Astrocyte (in vitro differentiated cells and primary cell): ENCODE results near the gene ROR1. TPM values are rescaled to one million over a fixed set of nuclear protein-coding genes. Genes with fewer than 3 reads are reported as not detected.
"Not testable (repeated sequence)": the region's sequence is repeated elsewhere in the genome, so short reads cannot be mapped to it uniquely, and the experiment has no call there.

ENCODE experiments used
- DNase-seq: peaks from one replicate; pipeline ENCODE4 v3.0.0-alpha.2; 2010; ENCODE audit warnings: low read depth
- FAIRE-seq: peaks from 2 replicates; lab custom pipeline; 2011; peaks lifted over from hg19 to GRCh38; lab: Jason Lieb, UNC
- H2AFZ ChIP-seq: 2 replicates; pipeline ENCODE4 v1.6.0; 2012; ENCODE audit warnings: low read depth, low read length, inconsistent platforms
- H3K27ac ChIP-seq: 2 replicates; pipeline ENCODE4 v1.5.1; 2011; ENCODE audit warnings: low read depth, low read length, inconsistent platforms
- H3K27me3 ChIP-seq: 2 replicates; pipeline ENCODE4 v1.6.0; 2011; ENCODE audit warnings: low read length, inconsistent platforms; ENCODE audit not compliant: insufficient read depth
- H3K36me3 ChIP-seq: 2 replicates; pipeline ENCODE4 v1.5.1; 2011; ENCODE audit warnings: low read length, inconsistent platforms; ENCODE audit not compliant: insufficient read depth
- H3K4me1 ChIP-seq: 2 replicates; pipeline ENCODE4 v1.5.1; 2011; ENCODE audit warnings: low read length, inconsistent platforms; ENCODE audit not compliant: insufficient read depth
- H3K4me2 ChIP-seq: 2 replicates; pipeline ENCODE4 v1.6.0; 2012; ENCODE audit warnings: low read length, inconsistent platforms
- H3K4me3 ChIP-seq: 2 replicates; pipeline ENCODE4 v1.5.1; 2011; ENCODE audit warnings: low read depth, mild to moderate bottlenecking, low read length, inconsistent platforms; ENCODE audit not compliant: insufficient read depth
- H3K79me2 ChIP-seq: 2 replicates; pipeline ENCODE4 v1.6.0; 2012; ENCODE audit warnings: mild to moderate bottlenecking, low read length, inconsistent platforms; ENCODE audit not compliant: insufficient read depth
- H3K9ac ChIP-seq: 2 replicates; pipeline ENCODE4 v1.6.0; 2012; ENCODE audit warnings: mild to moderate bottlenecking, low read length, inconsistent platforms
- H3K9me3 ChIP-seq: 2 replicates; pipeline ENCODE4 v1.5.1; 2012; ENCODE audit warnings: low read depth, mild to moderate bottlenecking, low read length, inconsistent platforms; ENCODE audit not compliant: insufficient read depth
- H4K20me1 ChIP-seq: 2 replicates; pipeline ENCODE4 v1.6.0; 2012; ENCODE audit warnings: low read length, inconsistent platforms; ENCODE audit not compliant: insufficient read depth
- H3K27ac Mint-ChIP-seq: one replicate; pipeline ENCODE4 v1.8.0; 2021; ENCODE audit warnings: mild to moderate bottlenecking, mixed read lengths; ENCODE audit not compliant: unreplicated experiment
- H3K27me3 Mint-ChIP-seq: one replicate; pipeline ENCODE4 v1.8.0; 2021; ENCODE audit warnings: low read depth, mixed read lengths; ENCODE audit not compliant: unreplicated experiment
- H3K36me3 Mint-ChIP-seq: one replicate; pipeline ENCODE4 v1.8.0; 2021; ENCODE audit warnings: low read depth, mixed read lengths; ENCODE audit not compliant: unreplicated experiment
- H3K4me1 Mint-ChIP-seq: one replicate; pipeline ENCODE4 v1.8.0; 2021; ENCODE audit warnings: low read depth, mixed read lengths; ENCODE audit not compliant: unreplicated experiment
- H3K4me3 Mint-ChIP-seq: one replicate; pipeline ENCODE4 v1.8.0; 2021; ENCODE audit warnings: mild to moderate bottlenecking, moderate library complexity, mixed read lengths; ENCODE audit not compliant: unreplicated experiment
- H3K9me3 Mint-ChIP-seq: one replicate; pipeline ENCODE4 v1.8.0; 2021; ENCODE audit warnings: mild to moderate bottlenecking, mixed read lengths; ENCODE audit not compliant: unreplicated experiment
- CTCF ChIP-seq: IDR thresholded peaks from 2 replicates; pipeline ENCODE4 v1.5.1; 2011; ENCODE audit warnings: low read depth, mild to moderate bottlenecking, inconsistent platforms, low read length, moderate library complexity; ENCODE audit not compliant: insufficient read depth
- EZH2 ChIP-seq: IDR thresholded peaks from 2 replicates; pipeline ENCODE4 v1.6.1; 2012; ENCODE audit warnings: mild to moderate bottlenecking, low read length, inconsistent platforms; ENCODE audit not compliant: insufficient read depth
- total RNA-seq: library from RNA; stranded (reverse); gene quantifications from 2 replicates; pipeline ENCODE4 v1.2.1, GENCODE V29; 2021

ROR1 gene
- total RNA-seq, 1 donor from 2014 or later: 38.3 TPM

GRCh38 chr1:64100791-64101190 is 327.0 kb downstream of the ROR1 start:
- no peaks in the 10 kb centered on the region for H3K27me3 ChIP-seq
- no peak overlapping the region for H3K27ac ChIP-seq
- H3K9me3 Mint-ChIP-seq: peaks cover 3% of the 10 kb centered on the region
- no peak for FAIRE-seq
- H4K20me1 ChIP-seq: no peaks in the 10 kb centered on the region
- H3K4me3 Mint-ChIP-seq: no peak overlapping the region
- H3K36me3 Mint-ChIP-seq: no peaks in the 10 kb centered on the region
- TF ChIP-seq CTCF (no peak), EZH2 (no peak)
- no peak overlapping the region for H3K9ac ChIP-seq
- no peak overlapping the region for H3K4me3 ChIP-seq
- no peaks in the 10 kb centered on the region for H3K4me1 ChIP-seq
- H3K9me3 ChIP-seq: no peaks in the 10 kb centered on the region
- H3K27me3 Mint-ChIP-seq: no peaks in the 10 kb centered on the region
- no peak overlapping the region for H3K27ac Mint-ChIP-seq
- no peaks in the 10 kb centered on the region for H3K79me2 ChIP-seq
- no peak overlapping the region for H2AFZ ChIP-seq
- H3K4me2 ChIP-seq: no peak overlapping the region
- H3K4me1 Mint-ChIP-seq: peaks cover 1% of the 10 kb centered on the region
- no peaks in the 10 kb centered on the region for H3K36me3 ChIP-seq
- DNase-seq: peak; percentile 14

GRCh38 chr1:64104585-64104984 is 330.8 kb downstream of the ROR1 start:
- not testable (repeated sequence) for H3K27ac ChIP-seq, H3K9me3 Mint-ChIP-seq, FAIRE-seq, H2AFZ ChIP-seq, H3K27me3 ChIP-seq, H3K36me3 ChIP-seq, H3K4me3 ChIP-seq, H3K4me1 Mint-ChIP-seq, H3K27me3 Mint-ChIP-seq, H3K4me2 ChIP-seq, H3K9me3 ChIP-seq, H3K4me3 Mint-ChIP-seq, H3K79me2 ChIP-seq, H3K27ac Mint-ChIP-seq, H3K4me1 ChIP-seq, H3K9ac ChIP-seq, H4K20me1 ChIP-seq, DNase-seq, H3K36me3 Mint-ChIP-seq

GRCh38 chr1:64107118-64107519 is 333.3 kb downstream of the ROR1 start:
- DNase-seq (peak; percentile 40), FAIRE-seq (no peak)
- no peaks in the 10 kb centered on the region for H3K79me2 ChIP-seq
- Mint-ChIP-seq H3K4me3 (no peak overlapping the region), H3K27me3 (no peaks in the 10 kb centered on the region), H3K9me3 (peaks cover 3% of the 10 kb centered on the region), H3K27ac (no peak overlapping the region), H3K36me3 (no peaks in the 10 kb centered on the region), H3K4me1 (peaks cover 16% of the 10 kb centered on the region)
- H3K36me3 ChIP-seq: no peaks in the 10 kb centered on the region
- no peaks in the 10 kb centered on the region for H3K27me3 ChIP-seq
- no peaks in the 10 kb centered on the region for H4K20me1 ChIP-seq
- H2AFZ ChIP-seq: no peak overlapping the region
- TF ChIP-seq CTCF: no peak
- no peak for TF ChIP-seq EZH2
- H3K4me3 ChIP-seq: no peak overlapping the region
- H3K9me3 ChIP-seq: no peaks in the 10 kb centered on the region
- H3K4me2 ChIP-seq: no peak overlapping the region
- H3K9ac ChIP-seq: no peak overlapping the region
- H3K27ac ChIP-seq: no peak overlapping the region
- peaks cover 7% of the 10 kb centered on the region for H3K4me1 ChIP-seq
